NT2/D1 (cell line): ENCODE results near the gene CALCR.

ENCODE experiments used
- SUZ12 ChIP-seq: IDR thresholded peaks from 2 replicates; pipeline ENCODE4 v1.6.1; 2011; ENCODE audit not compliant: insufficient read length, insufficient read depth; ENCODE audit errors: extremely low read depth
- ZNF274 ChIP-seq: IDR thresholded peaks from 2 replicates; pipeline ENCODE4 v1.6.1; 2011; ENCODE audit warnings: mild to moderate bottlenecking, low read depth, low read length

- no peak for TF ChIP-seq SUZ12
- TF ChIP-seq ZNF274, result no peak
Observed at GRCh38 chr7:93579431-93579830, 4.9 kb upstream of the CALCR start.
